ENCODE measurements around the gene ADAMTSL4. TPM values are rescaled to one million over a fixed set of nuclear protein-coding genes. Genes with fewer than 3 reads are reported as not detected.

The ADAMTSL4 gene
- total RNA-seq, 2 donors from 2014 or later = 3.7 to 9.7 TPM

DNA sequence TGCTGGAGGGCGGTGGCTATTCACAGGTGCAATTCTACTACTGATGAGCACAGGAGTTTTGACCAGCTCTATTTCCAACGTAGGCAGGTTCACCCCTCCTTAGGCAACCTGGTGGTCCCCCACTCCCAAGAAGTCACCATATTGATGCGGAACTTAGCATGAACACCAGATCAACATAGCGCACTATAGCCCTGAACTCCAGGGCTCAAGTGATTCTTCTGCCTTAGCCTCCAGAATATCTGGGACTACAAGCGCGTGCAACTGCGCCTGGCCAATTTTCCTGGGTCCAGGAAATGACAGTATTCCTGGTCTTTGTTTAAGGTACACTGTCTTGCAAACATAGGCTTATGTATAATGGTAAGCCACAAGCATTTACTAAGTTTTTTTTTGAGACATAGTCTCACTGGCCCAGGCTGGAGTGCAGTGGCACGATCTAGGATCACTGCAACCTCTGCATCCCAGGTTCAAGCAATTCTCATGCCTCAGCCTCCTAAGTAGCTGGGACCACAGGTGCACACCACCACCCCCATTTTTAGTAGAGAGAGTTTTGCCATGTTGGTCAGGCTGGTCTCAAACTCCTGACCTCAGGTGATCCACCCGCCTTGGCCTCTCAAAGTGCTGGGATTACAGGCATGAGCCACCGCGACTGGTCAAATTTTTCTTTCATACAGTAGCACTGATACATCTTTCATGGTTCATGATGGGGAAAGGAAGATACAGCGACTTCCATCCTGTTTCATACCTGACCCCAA is 17.6 kb downstream of the ADAMTSL4 start:
- 73% methylated on average over 12 of the region's 12 CpGs for WGBS
- no peak for TF ChIP-seq POLR2A (IDR thresholded peaks at IDR 0.05)
- TF ChIP-seq, protein P1, sequence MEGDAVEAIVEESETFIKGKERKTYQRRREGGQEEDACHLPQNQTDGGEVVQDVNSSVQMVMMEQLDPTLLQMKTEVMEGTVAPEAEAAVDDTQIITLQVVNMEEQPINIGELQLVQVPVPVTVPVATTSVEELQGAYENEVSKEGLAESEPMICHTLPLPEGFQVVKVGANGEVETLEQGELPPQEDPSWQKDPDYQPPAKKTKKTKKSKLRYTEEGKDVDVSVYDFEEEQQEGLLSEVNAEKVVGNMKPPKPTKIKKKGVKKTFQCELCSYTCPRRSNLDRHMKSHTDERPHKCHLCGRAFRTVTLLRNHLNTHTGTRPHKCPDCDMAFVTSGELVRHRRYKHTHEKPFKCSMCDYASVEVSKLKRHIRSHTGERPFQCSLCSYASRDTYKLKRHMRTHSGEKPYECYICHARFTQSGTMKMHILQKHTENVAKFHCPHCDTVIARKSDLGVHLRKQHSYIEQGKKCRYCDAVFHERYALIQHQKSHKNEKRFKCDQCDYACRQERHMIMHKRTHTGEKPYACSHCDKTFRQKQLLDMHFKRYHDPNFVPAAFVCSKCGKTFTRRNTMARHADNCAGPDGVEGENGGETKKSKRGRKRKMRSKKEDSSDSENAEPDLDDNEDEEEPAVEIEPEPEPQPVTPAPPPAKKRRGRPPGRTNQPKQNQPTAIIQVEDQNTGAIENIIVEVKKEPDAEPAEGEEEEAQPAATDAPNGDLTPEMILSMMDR (IDR thresholded peaks at IDR 0.05) = no peak
- TF ChIP-seq POLR2AphosphoS5 (IDR thresholded peaks at IDR 0.05) = no peak
- DNase-seq (ENCODE audit: low spot score) = no peak
- Histone ChIP-seq H3K4me3 (peak overlapping the region in 1 of 2 donors; percentile 35), H3K27ac (peak overlapping the region; percentile 100), H3K36me3 (no peaks in the 10 kb centered on the region), H3K9me3 (no peaks in the 10 kb centered on the region), H3K4me1 (replicated peaks) (peaks cover 44% of the 10 kb centered on the region), H3K27me3 (replicated peaks; ENCODE audit: insufficient read depth) (no peaks in the 10 kb centered on the region)
- intact Hi-C loops (cut with DNase I) = no loop called here

DNA sequence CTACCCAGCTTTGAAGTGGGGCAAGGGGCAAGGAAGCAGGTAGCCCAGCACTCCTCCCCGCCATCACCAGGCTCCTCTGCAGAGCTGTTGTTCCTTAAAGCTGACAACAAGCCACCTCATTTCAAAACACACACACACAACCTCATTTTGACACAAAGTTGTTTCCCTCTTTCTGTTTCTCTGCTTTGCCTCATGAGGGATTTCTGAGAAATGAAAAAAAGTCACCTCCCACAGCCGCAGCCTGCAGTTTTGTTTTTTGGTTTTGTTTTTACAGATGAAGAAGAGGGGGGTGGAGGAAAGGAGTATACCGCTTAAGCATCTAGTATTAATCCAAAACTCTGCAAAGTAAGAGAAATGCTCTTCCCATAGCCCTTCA is 18.1 kb downstream of the ADAMTSL4 start:
- Histone ChIP-seq H3K36me3 (no peaks in the 10 kb centered on the region), H3K27ac (peak overlapping the region; percentile 100), H3K27me3 (replicated peaks; ENCODE audit: insufficient read depth) (no peaks in the 10 kb centered on the region), H3K4me1 (replicated peaks) (peaks cover 41% of the 10 kb centered on the region), H3K9me3 (no peaks in the 10 kb centered on the region), H3K4me3 (peak overlapping the region; percentile 2 to 35)
- 5% methylated on average over 3 of the region's 3 CpGs for WGBS
- intact Hi-C loops (cut with DNase I) = no loop called here
- TF ChIP-seq POLR2A (IDR thresholded peaks at IDR 0.05) (no peak), POLR2AphosphoS5 (IDR thresholded peaks at IDR 0.05) (no peak)
- TF ChIP-seq, protein P1 (IDR thresholded peaks at IDR 0.05) = no peak
- no peak for DNase-seq (ENCODE audit: low spot score)

DNA sequence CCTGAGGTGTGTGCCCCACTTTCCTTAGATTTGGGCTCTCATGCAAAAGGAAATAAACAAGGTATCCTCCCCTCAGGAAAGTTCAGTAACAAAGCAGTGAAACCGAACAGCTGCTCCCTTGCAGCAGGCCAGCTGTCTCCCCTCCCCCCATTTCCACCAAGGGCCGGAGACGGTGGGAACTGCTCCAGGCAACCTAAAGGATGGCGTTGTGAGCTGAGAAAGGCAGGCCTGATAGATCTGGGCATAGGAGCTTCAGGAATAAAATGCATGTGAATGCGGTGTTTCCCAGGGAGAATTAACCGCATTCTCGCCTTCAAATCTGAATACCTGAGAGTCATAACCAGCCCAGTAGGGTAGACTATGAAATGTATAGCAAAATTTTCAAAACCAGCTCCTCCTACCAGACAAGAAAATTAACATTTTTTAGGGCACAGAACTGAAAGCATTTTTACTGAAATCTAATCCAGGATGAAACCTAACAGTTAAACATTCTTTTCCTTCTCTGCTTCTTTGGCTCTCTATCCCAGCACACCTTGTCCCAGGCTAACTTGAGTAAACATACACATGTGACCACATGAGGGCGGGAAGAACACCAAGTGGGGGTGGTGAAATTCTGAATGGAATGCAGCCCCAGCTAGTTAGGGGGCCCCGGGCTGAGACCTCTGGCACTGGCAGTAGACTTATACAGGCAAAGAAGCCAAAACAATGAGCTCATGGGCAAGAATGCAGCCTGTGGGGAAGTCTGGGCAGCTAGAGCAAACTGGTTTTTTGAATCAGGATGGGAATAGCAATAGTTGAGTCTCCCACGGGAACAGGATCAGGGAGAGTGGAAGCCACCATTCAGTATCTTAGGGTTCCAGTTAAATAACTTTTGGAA is 18.7 kb downstream of the ADAMTSL4 start:
- Histone ChIP-seq H3K9me3 (no peaks in the 10 kb centered on the region), H3K27me3 (replicated peaks; ENCODE audit: insufficient read depth) (no peaks in the 10 kb centered on the region), H3K4me1 (replicated peaks) (peaks cover 35% of the 10 kb centered on the region), H3K36me3 (no peaks in the 10 kb centered on the region), H3K27ac (peak overlapping the region; percentile 100), H3K4me3 (peak overlapping the region; percentile 2 to 35)
- TF ChIP-seq POLR2AphosphoS5 (IDR thresholded peaks at IDR 0.05) (peak; percentile 100), POLR2A (IDR thresholded peaks at IDR 0.05) (peak; percentile 64)
- TF ChIP-seq, protein P1 (IDR thresholded peaks at IDR 0.05) = peak in 1 of 4 experiments; percentile 32
- peak; percentile 97 for DNase-seq (ENCODE audit: low spot score)
- WGBS = under 1% methylated on average over 10 of the region's 10 CpGs
- intact Hi-C loops (cut with DNase I) = no loop called here

DNA sequence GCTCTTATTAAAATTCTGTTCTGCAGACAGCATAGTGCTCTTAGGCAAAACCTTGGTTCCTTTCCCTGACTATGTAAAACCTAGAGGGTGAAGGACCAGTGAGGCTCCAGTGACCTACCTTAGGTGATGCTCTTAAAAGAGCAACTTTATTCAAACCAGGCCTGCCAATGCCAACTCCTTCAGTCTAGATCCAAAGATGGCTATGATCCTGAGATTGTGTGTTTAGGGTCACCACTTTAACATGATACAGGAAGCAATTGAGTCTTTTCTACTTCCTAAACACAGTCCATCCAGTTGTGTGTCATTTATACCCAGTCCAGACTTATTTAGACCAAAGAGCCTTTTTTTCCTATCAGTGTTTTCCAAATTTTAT is 19.4 kb downstream of the ADAMTSL4 start:
- intact Hi-C loops (cut with DNase I) = no loop called here
- no peak for TF ChIP-seq POLR2AphosphoS5 (IDR thresholded peaks at IDR 0.05)
- TF ChIP-seq POLR2A (IDR thresholded peaks at IDR 0.05) = no peak
- TF ChIP-seq, protein P1 (IDR thresholded peaks at IDR 0.05) = no peak
- Histone ChIP-seq H3K27me3 (replicated peaks; ENCODE audit: insufficient read depth) (no peaks in the 10 kb centered on the region), H3K4me3 (peak overlapping the region; percentile 2 to 35), H3K4me1 (replicated peaks) (peaks cover 37% of the 10 kb centered on the region), H3K27ac (peak overlapping the region; percentile 100), H3K36me3 (no peaks in the 10 kb centered on the region), H3K9me3 (no peaks in the 10 kb centered on the region)
- no peak for DNase-seq (ENCODE audit: low spot score)
